Measurements from ENCODE around the gene COX10. TPM values are rescaled to one million over a fixed set of nuclear protein-coding genes. Genes with fewer than 3 reads are reported as not detected.

Gene COX10
- total RNA-seq, 2 experiments from 2014 or later = 22.0 to 32.5 TPM

- no peaks in the 10 kb centered on the region for H3K9me3 Mint-ChIP-seq (ENCODE audit: low read depth)
- CTCF ChIA-PET = no interaction called here
- DNase-seq = peak; percentile 77
- POLR2A ChIA-PET = no interaction called here
- peak; percentile 60 for ATAC-seq
- intact Hi-C loops (cut with DNase I, micrococcal nuclease) = no loop called here
- no peak overlapping the region for H3K4me3 Mint-ChIP-seq
- peaks cover 60% of the 10 kb centered on the region for H3K4me1 Mint-ChIP-seq
- H3K36me3 Mint-ChIP-seq (ENCODE audit: low read depth) = peaks cover 34% of the 10 kb centered on the region
- no peaks in the 10 kb centered on the region for H3K27me3 Mint-ChIP-seq
- H3K27ac Mint-ChIP-seq = peak overlapping the region; percentile 78
Measured at GRCh38 chr17:14205992-14206461, 136.7 kb downstream of the COX10 start.

GRCh38 chr17:14206891-14207290 is 137.6 kb downstream of the COX10 start:
- intact Hi-C loops (cut with DNase I, micrococcal nuclease) = no loop called here
- H3K9me3 Mint-ChIP-seq (ENCODE audit: low read depth) = no peaks in the 10 kb centered on the region
- ATAC-seq (no peak), DNase-seq (no peak)
- ChIA-PET POLR2A (interaction anchor here (0.6 kb wide), 1 partner anchor 8 kb away, joined by 4 read pairs; no protein-coding TSS in a partner anchor), CTCF (interaction anchor here (0.5 to 0.8 kb wide), 3 partner anchors 9 to 261 kb away, joined by 3 to 4 read pairs (median 4); no protein-coding TSS in a partner anchor)
- no peaks in the 10 kb centered on the region for H3K27me3 Mint-ChIP-seq
- H3K27ac Mint-ChIP-seq = no peak overlapping the region
- no peak overlapping the region for H3K4me3 Mint-ChIP-seq
- peaks cover 58% of the 10 kb centered on the region for H3K4me1 Mint-ChIP-seq
- peaks cover 38% of the 10 kb centered on the region for H3K36me3 Mint-ChIP-seq (ENCODE audit: low read depth)

- Mint-ChIP-seq H3K4me1 (peaks cover 49% of the 10 kb centered on the region), H3K27ac (no peak overlapping the region), H3K4me3 (no peak overlapping the region), H3K36me3 (ENCODE audit: low read depth) (peaks cover 37% of the 10 kb centered on the region), H3K9me3 (ENCODE audit: low read depth) (no peaks in the 10 kb centered on the region), H3K27me3 (no peaks in the 10 kb centered on the region)
- intact Hi-C loops (cut with DNase I, micrococcal nuclease) = no loop called here
- CTCF ChIA-PET = interaction anchor here (0.5 to 0.7 kb wide), 3 partner anchors 111 to 262 kb away, joined by 3 to 4 read pairs (median 4); no protein-coding TSS in a partner anchor
- ATAC-seq (no peak), DNase-seq (no peak)
- POLR2A ChIA-PET = interaction anchor here (0.5 kb wide), 1 partner anchor 93 kb away, joined by 3 read pairs; the partner anchor contains the start of gene HS3ST3B1
Measured at GRCh38 chr17:14207791-14208190, 138.5 kb downstream of the COX10 start.

GRCh38 chr17:14209215-14209614 is 139.9 kb downstream of the COX10 start:
- H3K4me1 Mint-ChIP-seq = peaks cover 35% of the 10 kb centered on the region
- H3K36me3 Mint-ChIP-seq (ENCODE audit: low read depth) = peaks cover 34% of the 10 kb centered on the region
- ChIA-PET CTCF (interaction anchor here (1.1 kb wide), 1 partner anchor 9 kb away, joined by 3 read pairs; no protein-coding TSS in a partner anchor), POLR2A (no interaction called here)
- H3K27ac Mint-ChIP-seq = no peak overlapping the region
- no peaks in the 10 kb centered on the region for H3K9me3 Mint-ChIP-seq (ENCODE audit: low read depth)
- H3K27me3 Mint-ChIP-seq = no peaks in the 10 kb centered on the region
- ATAC-seq (no peak), DNase-seq (no peak)
- H3K4me3 Mint-ChIP-seq = no peak overlapping the region
- intact Hi-C loops (cut with DNase I, micrococcal nuclease) = no loop called here

GRCh38 chr17:14211246-14211645 is 141.9 kb downstream of the COX10 start:
- H3K9me3 Mint-ChIP-seq (ENCODE audit: low read depth) = no peaks in the 10 kb centered on the region
- CTCF ChIA-PET = interaction anchor here (0.7 to 1.3 kb wide), 3 partner anchors 8 to 128 kb away, joined by 3 to 5 read pairs (median 4); no protein-coding TSS in a partner anchor
- no peak overlapping the region for H3K4me3 Mint-ChIP-seq
- ATAC-seq (peak; percentile 36), DNase-seq (peak; percentile 46)
- peaks cover 28% of the 10 kb centered on the region for H3K36me3 Mint-ChIP-seq (ENCODE audit: low read depth)
- no peak overlapping the region for H3K27ac Mint-ChIP-seq
- H3K4me1 Mint-ChIP-seq = peaks cover 15% of the 10 kb centered on the region
- H3K27me3 Mint-ChIP-seq = no peaks in the 10 kb centered on the region
- intact Hi-C loops (cut with DNase I, micrococcal nuclease) = loop anchor here (5.0 kb wide), 2 partner anchors 86 to 716 kb away; no protein-coding TSS in a partner anchor
- POLR2A ChIA-PET = no interaction called here

GRCh38 chr17:14211801-14212200 is 142.5 kb downstream of the COX10 start:
- Mint-ChIP-seq H3K4me3 (no peak overlapping the region), H3K9me3 (ENCODE audit: low read depth) (no peaks in the 10 kb centered on the region), H3K4me1 (peaks cover 13% of the 10 kb centered on the region), H3K36me3 (ENCODE audit: low read depth) (peaks cover 28% of the 10 kb centered on the region), H3K27ac (no peak overlapping the region), H3K27me3 (no peaks in the 10 kb centered on the region)
- peak; percentile 39 for ATAC-seq
- CTCF ChIA-PET = interaction anchor here (0.6 to 1.3 kb wide), 6 partner anchors 9 to 715 kb away, joined by 3 to 5 read pairs (median 3); no protein-coding TSS in a partner anchor
- DNase-seq = peak; percentile 61
- POLR2A ChIA-PET = no interaction called here
- intact Hi-C loops (cut with DNase I, micrococcal nuclease) = loop anchor here (5.0 kb wide), 2 partner anchors 86 to 716 kb away; no protein-coding TSS in a partner anchor

GRCh38 chr17:14212401-14212800 is 143.1 kb downstream of the COX10 start:
- ATAC-seq = no peak
- Mint-ChIP-seq H3K27me3 (no peaks in the 10 kb centered on the region), H3K27ac (no peak overlapping the region), H3K36me3 (ENCODE audit: low read depth) (peaks cover 27% of the 10 kb centered on the region), H3K4me1 (peaks cover 12% of the 10 kb centered on the region), H3K4me3 (no peak overlapping the region), H3K9me3 (ENCODE audit: low read depth) (no peaks in the 10 kb centered on the region)
- ChIA-PET POLR2A (no interaction called here), CTCF (interaction anchor here (0.7 to 1.3 kb wide), 3 partner anchors 9 to 715 kb away, joined by 3 to 5 read pairs (median 3); no protein-coding TSS in a partner anchor)
- intact Hi-C loops (cut with DNase I, micrococcal nuclease) = loop anchor here (5.0 kb wide), 2 partner anchors 85 to 715 kb away; no protein-coding TSS in a partner anchor
- DNase-seq = no peak

- peaks cover 23% of the 10 kb centered on the region for H3K36me3 Mint-ChIP-seq (ENCODE audit: low read depth)
- ATAC-seq = no peak
- no peak overlapping the region for H3K27ac Mint-ChIP-seq
- H3K27me3 Mint-ChIP-seq = no peaks in the 10 kb centered on the region
- CTCF ChIA-PET = no interaction called here
- intact Hi-C loops (cut with DNase I, micrococcal nuclease) = loop anchor here (5.0 kb wide), 2 partner anchors 83 to 713 kb away; no protein-coding TSS in a partner anchor
- peaks cover 9% of the 10 kb centered on the region for H3K4me1 Mint-ChIP-seq
- no peak overlapping the region for H3K4me3 Mint-ChIP-seq
- no peak for DNase-seq
- POLR2A ChIA-PET = interaction anchor here (0.5 kb wide), 1 partner anchor 131 kb away, joined by 9 read pairs; no protein-coding TSS in a partner anchor
- H3K9me3 Mint-ChIP-seq (ENCODE audit: low read depth) = no peaks in the 10 kb centered on the region
Measured at GRCh38 chr17:14214271-14214670, 145.0 kb downstream of the COX10 start.

GRCh38 chr17:14222611-14223010 is 153.3 kb downstream of the COX10 start:
- intact Hi-C loops (cut with DNase I, micrococcal nuclease) = no loop called here
- DNase-seq (no peak), ATAC-seq (no peak)
- Mint-ChIP-seq H3K4me1 (no peaks in the 10 kb centered on the region), H3K9me3 (ENCODE audit: low read depth) (no peaks in the 10 kb centered on the region), H3K36me3 (ENCODE audit: low read depth) (no peaks in the 10 kb centered on the region), H3K27ac (no peak overlapping the region), H3K4me3 (no peak overlapping the region), H3K27me3 (no peaks in the 10 kb centered on the region)
- CTCF ChIA-PET = interaction anchor here (0.7 to 1.0 kb wide), 3 partner anchors 21 to 43 kb away, joined by 3 to 5 read pairs (median 3); no protein-coding TSS in a partner anchor
- POLR2A ChIA-PET = no interaction called here

GRCh38 chr17:14225254-14225980 is 156.1 kb downstream of the COX10 start:
- no peak overlapping the region for H3K4me3 Mint-ChIP-seq
- H3K27me3 Mint-ChIP-seq = no peaks in the 10 kb centered on the region
- ChIA-PET CTCF (no interaction called here), POLR2A (interaction anchor here (0.6 kb wide), 1 partner anchor 174 kb away, joined by 3 read pairs; no protein-coding TSS in a partner anchor)
- DNase-seq (no peak), ATAC-seq (no peak)
- H3K36me3 Mint-ChIP-seq (ENCODE audit: low read depth) = no peaks in the 10 kb centered on the region
- H3K27ac Mint-ChIP-seq = no peak overlapping the region
- no peaks in the 10 kb centered on the region for H3K4me1 Mint-ChIP-seq
- no peaks in the 10 kb centered on the region for H3K9me3 Mint-ChIP-seq (ENCODE audit: low read depth)
- intact Hi-C loops (cut with DNase I, micrococcal nuclease) = no loop called here

GRCh38 chr17:14227052-14227451 is 157.7 kb downstream of the COX10 start:
- no peaks in the 10 kb centered on the region for H3K27me3 Mint-ChIP-seq
- no peak overlapping the region for H3K4me3 Mint-ChIP-seq
- ChIA-PET CTCF (no interaction called here), POLR2A (no interaction called here)
- intact Hi-C loops (cut with DNase I, micrococcal nuclease) = no loop called here
- H3K27ac Mint-ChIP-seq = no peak overlapping the region
- peaks cover 3% of the 10 kb centered on the region for H3K36me3 Mint-ChIP-seq (ENCODE audit: low read depth)
- peaks cover 2% of the 10 kb centered on the region for H3K9me3 Mint-ChIP-seq (ENCODE audit: low read depth)
- H3K4me1 Mint-ChIP-seq = no peaks in the 10 kb centered on the region
- DNase-seq = no peak
- ATAC-seq = no peak
